B cell (primary cell): ENCODE measurements around the gene ARPC3. TPM values are rescaled to one million over a fixed set of nuclear protein-coding genes. Genes with fewer than 3 reads are reported as not detected.
"Not testable (repeated sequence)": the region's sequence is repeated elsewhere in the genome, so short reads cannot be mapped to it uniquely, and the experiment has no call there.

Source experiments
- ATAC-seq: fragments of 200-7000 bp; cut with Tn5 transposase; one replicate; pipeline ENCODE4 v1.10.0; 2021; ENCODE audit warnings: low read depth, mild to moderate bottlenecking, moderate number of reproducible peaks, moderate library complexity
- CTCF ChIA-PET: fragments of 350-600 bp; sonication (Branson Sonifier 250); formaldehyde crosslinking; loops from one replicate; lab custom pipeline; 2021; ENCODE audit warnings: antibody characterized with exemption, inconsistent platforms; lab: Charles Lee
- POLR2A ChIA-PET: fragments of 350-600 bp; sonication (Branson Sonifier 250); formaldehyde crosslinking; loops from one replicate; lab custom pipeline; 2021; ENCODE audit warnings: antibody characterized with exemption; lab: Charles Lee
- DNase-seq: peaks from one replicate; pipeline ENCODE4 v3.0.0; 2013
- H2AFZ ChIP-seq: 2 replicates; pipeline ENCODE4 v1.6.1; 2012; ENCODE audit warnings: mild to moderate bottlenecking, low read depth, low read length; ENCODE audit not compliant: insufficient read depth, poor library complexity, severe bottlenecking
- H3K27ac ChIP-seq, 2 donors: 1 replicate in 1 of 2; 2 replicates in 1 of 2; pipeline ENCODE4 v1.5.1; 2012 to 2013; ENCODE audit warnings: low read length in 2 of 2, mild to moderate bottlenecking in 2 of 2, moderate library complexity in 1 of 2
- H3K27me3 ChIP-seq, 4 experiments: fragments of 200-600 bp in 1 of 4; sonication (generic) in 1 of 4; replicated peaks in 1 of 4; 1 replicate in 2 of 4; 2 replicates in 2 of 4; pipeline versions ENCODE4 v1.6.1 to v1.7.0; 2013 to 2016; ENCODE audit warnings: low read length in 3 of 4, mild to moderate bottlenecking in 2 of 4, mixed read lengths in 1 of 4, moderate library complexity in 1 of 4; ENCODE audit not compliant: insufficient read depth in 4 of 4, control insufficient read depth in 3 of 4; ENCODE audit errors: control extremely low read depth in 1 of 4
- H3K36me3 ChIP-seq, 2 experiments: replicated peaks in 1 of 2; 1 replicate in 1 of 2; 2 replicates in 1 of 2; pipeline versions ENCODE4 v1.6.1 to v1.7.1; 2013; ENCODE audit warnings: low read length in 1 of 2; ENCODE audit not compliant: insufficient read depth in 2 of 2, control insufficient read depth in 1 of 2; ENCODE audit errors: control extremely low read depth in 1 of 2, extremely low read depth in 1 of 2
- H3K4me1 ChIP-seq, 2 donors: fragments of 200-600 bp in 1 of 2; sonication (generic) in 1 of 2; 1 replicate in 1 of 2; 2 replicates in 1 of 2; pipeline versions ENCODE4 v1.5.1 to v1.6.1; 2013 to 2017; ENCODE audit warnings: low read length in 2 of 2; ENCODE audit not compliant: control insufficient read depth in 2 of 2, insufficient read depth in 2 of 2
- H3K4me2 ChIP-seq: replicated peaks from 2 replicates; pipeline ENCODE3; 2012; ENCODE audit warnings: mild to moderate bottlenecking, low read depth, low read length; ENCODE audit not compliant: poor library complexity, severe bottlenecking
- H3K4me3 ChIP-seq, 5 experiments: fragments of 200-600 bp in 1 of 5; sonication (generic) in 1 of 5; 1 replicate in 3 of 5; 2 replicates in 2 of 5; pipeline versions ENCODE4 v1.5.1 to v1.7.0; 2011 to 2016; ENCODE audit warnings: low read length in 4 of 5, mild to moderate bottlenecking in 4 of 5, low read depth in 2 of 5, control low read depth in 1 of 5, moderate library complexity in 1 of 5; ENCODE audit not compliant: insufficient read depth in 1 of 5; ENCODE audit errors: control extremely low read depth in 1 of 5, extremely low read depth in 1 of 5
- H3K79me2 ChIP-seq: fragments of 200-600 bp; sonication (generic); one replicate; pipeline ENCODE4 v1.6.0; 2016; ENCODE audit warnings: low read length; ENCODE audit not compliant: control insufficient read depth, insufficient read depth
- H3K9ac ChIP-seq: fragments of 200-600 bp; sonication (generic); 2 replicates; pipeline ENCODE4 v1.6.1; 2017; ENCODE audit warnings: mild to moderate bottlenecking, low read length, moderate library complexity
- H3K9me3 ChIP-seq, 3 donors: one replicate each; pipeline versions ENCODE4 v1.6.1 to v1.7.1; 2013; ENCODE audit warnings: low read length in 2 of 3; ENCODE audit not compliant: control insufficient read depth in 2 of 3, insufficient read depth in 1 of 3; ENCODE audit errors: control extremely low read depth in 1 of 3
- H4K20me1 ChIP-seq: 2 replicates; pipeline ENCODE4 v1.6.0; 2012; ENCODE audit warnings: mild to moderate bottlenecking, low read length; ENCODE audit not compliant: insufficient read depth, control insufficient read depth, poor library complexity, severe bottlenecking
- H3K27ac Mint-ChIP-seq: one replicate; pipeline ENCODE4 v1.8.0; 2021; ENCODE audit warnings: mixed read lengths
- H3K27me3 Mint-ChIP-seq: one replicate; pipeline ENCODE4 v1.8.0; 2021; ENCODE audit warnings: mixed read lengths
- H3K4me1 Mint-ChIP-seq: one replicate; pipeline ENCODE4 v1.8.0; 2021; ENCODE audit warnings: mixed read lengths
- H3K4me3 Mint-ChIP-seq: one replicate; pipeline ENCODE4 v1.8.0; 2021; ENCODE audit warnings: mixed read lengths
- H3K9me3 Mint-ChIP-seq: one replicate; pipeline ENCODE4 v1.8.0; 2022; ENCODE audit warnings: mixed read lengths; ENCODE audit not compliant: insufficient read depth
- EZH2 ChIP-seq: IDR thresholded peaks from 2 replicates; pipeline ENCODE4 v1.6.1; 2012; ENCODE audit warnings: borderline replicate concordance, low read depth, mild to moderate bottlenecking, moderate library complexity, low read length; ENCODE audit not compliant: insufficient read depth, poor library complexity, severe bottlenecking
- WGBS: methylation state at CpG from one replicate; pipeline ENCODE4 v1.1.5; 2013; ENCODE audit warnings: missing lambda C conversion rate; ENCODE audit not compliant: insufficient coverage; 5-methylcytosine and 5-hydroxymethylcytosine counted together
- intact Hi-C: fragments of 100-400 bp; cut with micrococcal nuclease; formaldehyde crosslinking; loops from one replicate; pipeline ENCODE4 v1.10.0; 2022
- polyA plus RNA-seq: library from polyadenylated mRNA; depleted of rRNA; stranded (reverse); fragments of >200 nt; gene quantifications from 2 replicates; pipeline ENCODE4 v1.2.3, GENCODE V29; 2012
- total RNA-seq, 2 donors: library from RNA; stranded (reverse); fragments of 120-200 nt in 1 of 2; gene quantifications; 1 replicate in 1 of 2; 2 replicates in 1 of 2; pipeline versions ENCODE4 v1.2.3 to v1.2.4, GENCODE V29; 2013 to 2022

The ARPC3 gene
- total and polyA plus RNA-seq, 2 donors (not counting 1 experiment from before 2014, with no cell fraction given), result 197 to 360 TPM

DNA sequence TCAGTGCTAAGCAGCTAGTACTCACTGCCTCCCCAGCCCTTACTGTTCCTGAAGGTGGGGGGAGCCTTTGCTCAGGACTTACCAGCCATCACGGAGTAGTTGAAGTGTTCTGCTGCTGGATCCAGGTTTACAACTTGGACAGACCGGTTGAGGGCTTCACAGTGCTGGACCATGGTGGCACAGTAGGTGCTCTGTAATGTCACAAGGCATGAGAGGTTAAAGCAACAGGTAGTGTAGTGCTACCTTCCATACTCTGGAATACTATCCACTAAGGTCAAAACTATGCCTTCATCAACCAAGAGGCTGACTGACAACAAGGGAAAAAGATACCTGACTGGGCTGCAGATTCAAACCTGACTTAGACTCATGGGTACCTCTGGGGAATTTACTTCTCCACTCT, 14.9 kb upstream of the ARPC3 start:
- Histone ChIP-seq H4K20me1 (peaks cover 5% of the 10 kb centered on the region), H3K4me3 (no peak overlapping the region), H3K4me2 (no peak overlapping the region), H3K79me2 (peaks cover 82% of the 10 kb centered on the region), H3K27me3 (no peaks in the 10 kb centered on the region), H3K9ac (no peak overlapping the region), H3K4me1 (peaks cover 22% of the 10 kb centered on the region in 2 donors), H3K27ac (no peak overlapping the region), H3K36me3 (peaks cover 1 to 24% of the 10 kb centered on the region in 2 experiments), H3K9me3 (no peaks in the 10 kb centered on the region), H2AFZ (no peak overlapping the region)
- CTCF ChIA-PET, result interaction anchor here (0.7 to 8.4 kb wide), 3 partner anchors 11 to 141 kb away, joined by 3 to 174 read pairs (median 80); partner anchors contain the start of gene ARPC3
- POLR2A ChIA-PET, result no interaction called here
- H3K27me3 Mint-ChIP-seq, result no peaks in the 10 kb centered on the region
- no peaks in the 10 kb centered on the region for H3K9me3 Mint-ChIP-seq
- ATAC-seq, result no peak
- intact Hi-C loops, result no loop called here
- 100% methylated on average over 2 of the region's 2 CpGs for WGBS
- TF ChIP-seq EZH2, result no peak
- H3K27ac Mint-ChIP-seq, result no peak overlapping the region
- no peak for DNase-seq
- H3K4me1 Mint-ChIP-seq, result peaks cover 38% of the 10 kb centered on the region
- H3K4me3 Mint-ChIP-seq, result no peak overlapping the region

- 100% methylated on average over 2 of the region's 5 CpGs for WGBS
- H4K20me1 ChIP-seq, intact Hi-C loops, H3K27ac ChIP-seq, H3K4me3 ChIP-seq, H3K4me2 ChIP-seq, H3K27me3 ChIP-seq, H3K27ac Mint-ChIP-seq, H3K27me3 Mint-ChIP-seq, H3K9me3 ChIP-seq, H3K9ac ChIP-seq, DNase-seq, H3K9me3 Mint-ChIP-seq, ATAC-seq, H3K4me3 Mint-ChIP-seq, H2AFZ ChIP-seq: not testable (repeated sequence)
- Histone ChIP-seq H3K4me1 (peaks cover 18 to 20% of the 10 kb centered on the region in 2 donors), H3K79me2 (peaks cover 47% of the 10 kb centered on the region), H3K36me3 (peaks cover 3 to 30% of the 10 kb centered on the region in 2 experiments)
- peaks cover 27% of the 10 kb centered on the region for H3K4me1 Mint-ChIP-seq
- POLR2A ChIA-PET, result interaction anchor here (0.6 kb wide), 1 partner anchor 134 kb away, joined by 8 read pairs; no protein-coding TSS in a partner anchor
- CTCF ChIA-PET, result interaction anchor here (1.5 kb wide), 1 partner anchor 11 kb away, joined by 10 read pairs; the partner anchor contains the start of gene ARPC3
Measured at GRCh38 chr12:110461189-110461588, 11.1 kb upstream of the ARPC3 start.
